Smooth muscle cell (in vitro differentiated cells): ENCODE measurements around the gene ARSI. TPM values are rescaled to one million over a fixed set of nuclear protein-coding genes. Genes with fewer than 3 reads are reported as not detected.

Experiments used
- DNase-seq: peaks from one replicate; lab custom pipeline; 2025; ENCODE audit not compliant: unreplicated experiment; lab: John Stamatoyannopoulos, UW
- H2AFZ ChIP-seq: fragments of 200-600 bp; sonication (generic); 2 replicates; pipeline ENCODE4 v1.6.0; 2016; ENCODE audit warnings: antibody characterized with exemption, low read depth, mild to moderate bottlenecking
- H3F3A ChIP-seq: fragments of 200-600 bp; sonication (generic); 2 replicates; pipeline ENCODE4 v1.6.0; 2017; ENCODE audit warnings: antibody characterized with exemption, low read depth
- H3K27ac ChIP-seq: fragments of 200-600 bp; sonication (generic); 2 replicates; pipeline ENCODE4 v1.5.1; 2016; ENCODE audit warnings: low read depth, mild to moderate bottlenecking
- H3K27me3 ChIP-seq: fragments of 200-600 bp; sonication (generic); 2 replicates; pipeline ENCODE4 v1.6.1; 2016; ENCODE audit warnings: low read depth, mild to moderate bottlenecking
- H3K36me3 ChIP-seq: fragments of 200-600 bp; sonication (generic); 2 replicates; pipeline ENCODE4 v1.5.1; 2016; ENCODE audit warnings: low read depth
- H3K4me1 ChIP-seq: fragments of 200-600 bp; sonication (generic); 2 replicates; pipeline ENCODE4 v1.5.1; 2016; ENCODE audit warnings: low read depth
- H3K4me2 ChIP-seq: fragments of 200-600 bp; sonication (generic); 2 replicates; pipeline ENCODE4 v1.6.0; 2016; ENCODE audit warnings: mild to moderate bottlenecking
- H3K4me3 ChIP-seq: fragments of 200-600 bp; sonication (generic); 2 replicates; pipeline ENCODE4 v1.5.1; 2016; ENCODE audit warnings: mild to moderate bottlenecking
- H3K79me2 ChIP-seq: fragments of 200-600 bp; sonication (generic); 2 replicates; pipeline ENCODE4 v1.6.0; 2016; ENCODE audit warnings: low read depth, mild to moderate bottlenecking
- H3K9ac ChIP-seq: fragments of 200-600 bp; sonication (generic); 2 replicates; pipeline ENCODE4 v1.6.0; 2016; ENCODE audit warnings: low read depth
- H3K9me3 ChIP-seq: fragments of 200-600 bp; sonication (generic); replicated peaks from 2 replicates; pipeline ENCODE4 v1.5.1; 2016; ENCODE audit warnings: low read depth
- H4K20me1 ChIP-seq: fragments of 200-600 bp; sonication (generic); 2 replicates; pipeline ENCODE4 v1.6.0; 2016; ENCODE audit warnings: low read depth
- CTCF ChIP-seq: fragments of 200-600 bp; sonication (generic); IDR thresholded peaks from 2 replicates; pipeline ENCODE4 v1.5.1; 2017; ENCODE audit warnings: borderline replicate concordance, mild to moderate bottlenecking, antibody characterized with exemption; ENCODE audit not compliant: insufficient read depth, poor library complexity, severe bottlenecking
- WGBS: methylation state at CpG from one replicate; pipeline ENCODE4 v1.1.7; 2016; ENCODE audit warnings: low lambda C conversion rate; 5-methylcytosine and 5-hydroxymethylcytosine counted together
- polyA plus RNA-seq: library from polyadenylated mRNA; unstranded; fragments of >200 nt; fragmentation: Nextera tagmentation; extraction: Ambion mirVana; gene quantifications from 2 replicates; pipeline ENCODE4 v1.2.1, GENCODE V29; 2016
- total RNA-seq: library from RNA; depleted of rRNA; stranded (reverse); fragments of >200 nt; gene quantifications from 2 replicates; pipeline ENCODE4 v1.2.3, GENCODE V29; 2014

Gene ARSI
- total and polyA plus RNA-seq, 2 experiments from 2014 or later, result 68.9 to 87.6 TPM

- Histone ChIP-seq H3K36me3 (no peaks in the 10 kb centered on the region), H3K4me2 (no peak overlapping the region), H3K27ac (no peak overlapping the region), H3K9me3 (no peaks in the 10 kb centered on the region), H3K9ac (no peak overlapping the region), H2AFZ (no peak overlapping the region), H3K27me3 (no peaks in the 10 kb centered on the region), H3K4me1 (no peaks in the 10 kb centered on the region), H3F3A (no peaks in the 10 kb centered on the region), H3K4me3 (no peak overlapping the region), H4K20me1 (no peaks in the 10 kb centered on the region), H3K79me2 (no peaks in the 10 kb centered on the region)
- 62% methylated on average over 5 of the region's 5 CpGs for WGBS
- peak; percentile 49 for TF ChIP-seq CTCF
- no peak for DNase-seq
These were observed 30.2 kb downstream of the ARSI start for GRCh38 chr5:150272531-150272930.

- Histone ChIP-seq H3K4me3 (no peak overlapping the region), H3K27ac (no peak overlapping the region), H3K4me2 (no peak overlapping the region), H3K79me2 (no peaks in the 10 kb centered on the region), H3K36me3 (no peaks in the 10 kb centered on the region), H3K27me3 (no peaks in the 10 kb centered on the region), H3K4me1 (no peaks in the 10 kb centered on the region), H3F3A (no peaks in the 10 kb centered on the region), H3K9me3 (no peaks in the 10 kb centered on the region), H2AFZ (no peak overlapping the region), H3K9ac (no peak overlapping the region), H4K20me1 (no peaks in the 10 kb centered on the region)
- 92% methylated on average over 5 of the region's 5 CpGs for WGBS
- TF ChIP-seq CTCF, result no peak
- no peak for DNase-seq
These were observed 30.8 kb downstream of the ARSI start for GRCh38 chr5:150271923-150272322.

GRCh38 chr5:150271296-150271692 is 31.4 kb downstream of the ARSI start:
- Histone ChIP-seq H3K36me3 (no peaks in the 10 kb centered on the region), H2AFZ (no peak overlapping the region), H3K4me1 (no peaks in the 10 kb centered on the region), H4K20me1 (no peaks in the 10 kb centered on the region), H3K9me3 (no peaks in the 10 kb centered on the region), H3K27me3 (no peaks in the 10 kb centered on the region), H3K4me3 (no peak overlapping the region), H3K79me2 (no peaks in the 10 kb centered on the region), H3K4me2 (no peak overlapping the region), H3K27ac (no peak overlapping the region), H3F3A (no peaks in the 10 kb centered on the region), H3K9ac (no peak overlapping the region)
- TF ChIP-seq CTCF, result no peak
- WGBS, result 96% methylated on average over 8 of the region's 8 CpGs
- no peak for DNase-seq

GRCh38 chr5:150270541-150271295 is 32.0 kb downstream of the ARSI start:
- Histone ChIP-seq H2AFZ (no peak overlapping the region), H3K9me3 (no peaks in the 10 kb centered on the region), H3K27ac (no peak overlapping the region), H3K4me1 (no peaks in the 10 kb centered on the region), H4K20me1 (no peaks in the 10 kb centered on the region), H3K9ac (no peak overlapping the region), H3K79me2 (no peaks in the 10 kb centered on the region), H3K36me3 (no peaks in the 10 kb centered on the region), H3K4me2 (no peak overlapping the region), H3F3A (no peaks in the 10 kb centered on the region), H3K27me3 (no peaks in the 10 kb centered on the region), H3K4me3 (no peak overlapping the region)
- TF ChIP-seq CTCF, result no peak
- no peak for DNase-seq
- 74% methylated on average over 12 of the region's 12 CpGs for WGBS
